Suppressor macrophage (primary cell): ENCODE measurements around the gene IQCF5.
"Not testable (repeated sequence)": the region's sequence is repeated elsewhere in the genome, so short reads cannot be mapped to it uniquely, and the experiment has no call there.

Source experiments
- DNase-seq, 4 experiments: peaks; one replicate each; pipeline ENCODE4 v3.0.0-alpha.2; 2020 to 2022

IQCF5 gene

DNA sequence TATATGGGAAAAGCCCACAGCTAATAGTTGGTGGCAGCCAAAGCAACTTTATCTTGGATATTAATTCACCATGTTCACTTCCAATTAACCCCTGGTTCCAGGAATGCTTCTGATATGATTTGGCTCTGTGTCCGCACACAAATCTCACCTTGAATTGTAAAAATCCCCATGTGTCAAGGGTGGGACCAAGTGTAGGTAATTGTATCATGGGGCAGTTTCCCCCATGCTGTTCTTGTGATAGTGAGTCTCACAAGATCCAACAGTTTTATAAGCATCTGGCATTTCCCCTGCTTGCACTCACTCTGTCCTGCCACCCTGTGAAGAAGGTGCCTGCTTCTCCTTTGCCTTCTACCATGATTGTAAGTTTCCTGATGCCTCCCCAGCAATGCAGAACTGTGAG, 6.5 kb downstream of the IQCF5 start:
- DNase-seq, result not testable (repeated sequence)

DNA sequence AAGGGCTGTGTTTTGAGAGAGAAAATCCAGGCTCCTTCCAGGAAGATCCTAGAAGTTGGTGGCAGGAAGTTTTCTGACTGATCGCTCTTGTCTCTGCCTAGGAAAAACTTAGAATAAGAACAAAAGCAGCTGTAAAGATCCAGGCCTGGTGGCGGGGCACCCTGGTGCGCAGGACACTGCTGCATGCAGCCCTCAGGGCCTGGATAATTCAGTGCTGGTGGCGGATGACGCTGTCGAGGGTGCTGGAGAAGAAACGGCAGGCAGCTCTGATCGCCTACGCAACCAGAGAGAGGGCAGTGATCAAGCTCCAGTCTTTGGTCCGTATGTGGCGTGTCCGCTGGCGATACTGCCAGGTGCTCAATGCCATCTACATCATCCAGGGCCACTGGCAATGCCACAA, 12.5 kb downstream of the IQCF5 start:
- no peak for DNase-seq

DNA sequence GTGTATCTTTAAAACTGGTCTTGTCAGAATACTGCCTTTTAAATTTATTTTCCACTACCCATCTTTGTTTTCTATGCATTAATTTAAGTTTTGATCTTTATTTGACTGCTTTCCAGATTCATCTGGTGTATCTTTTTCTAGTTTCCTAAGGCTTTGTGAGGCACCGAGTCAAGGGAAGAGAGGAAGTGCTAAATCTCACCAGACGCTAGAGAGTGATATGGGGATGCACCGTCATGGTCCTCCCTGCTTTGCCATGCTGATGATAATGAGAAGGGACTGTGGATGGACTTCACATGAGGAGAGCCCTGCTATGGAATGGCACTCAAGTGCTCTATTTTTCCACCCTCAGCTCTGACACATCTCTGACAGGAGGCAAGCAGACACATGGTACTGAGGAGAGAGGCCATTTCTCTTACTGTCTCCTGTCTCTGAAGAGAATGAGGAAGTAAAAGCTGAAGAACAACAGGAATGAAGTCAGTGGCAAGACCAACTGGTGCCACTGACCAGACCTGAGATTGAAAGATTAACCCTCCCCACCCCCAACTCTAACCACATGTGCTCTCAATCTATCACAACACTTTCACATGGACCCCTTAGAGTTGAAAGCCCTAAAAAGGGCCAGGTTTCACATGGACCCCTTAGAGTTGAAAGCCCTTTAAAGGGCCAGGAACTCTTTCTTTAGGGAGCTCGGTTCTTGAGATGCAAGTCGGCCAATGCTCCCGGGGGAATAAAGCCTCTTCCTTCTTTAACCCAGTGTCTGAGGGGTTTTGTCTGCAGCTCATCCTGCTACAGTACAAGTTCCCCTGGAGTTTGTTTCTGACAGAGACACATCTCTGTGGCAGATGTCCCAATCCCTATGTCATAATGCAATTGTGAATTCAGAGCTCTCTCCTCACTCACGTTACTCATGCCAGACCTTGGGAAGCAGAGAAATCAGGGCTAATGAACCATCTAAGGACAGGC, 14.4 kb downstream of the IQCF5 start, which contains the start of gene IQCF2:
TSS of gene IQCF2 (plus strand) at position 913 of the 963 bp plus-strand sequence. CDS start 52 bp downstream, outside the sequence.
- DNase-seq, result peak in 2 of 4 experiments; percentile 7 to 10

DNA sequence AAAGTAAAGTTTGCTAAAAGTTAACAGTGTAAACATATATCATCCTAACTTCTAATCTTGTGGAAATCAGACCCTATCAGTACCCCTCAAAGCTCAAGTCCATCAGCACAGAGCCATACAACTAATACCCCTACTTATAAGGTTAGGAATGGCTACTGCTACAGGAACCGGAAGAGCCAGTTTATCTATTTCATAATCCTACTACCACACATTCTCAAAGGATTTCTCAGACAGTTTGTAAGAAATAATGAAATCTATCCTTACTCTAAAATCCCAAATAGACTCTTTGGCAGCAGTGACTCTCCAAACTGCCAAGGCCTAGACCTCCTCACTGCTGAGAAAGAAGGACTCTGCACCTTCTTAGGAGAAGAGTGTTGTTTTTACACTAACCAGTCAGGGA, 20.0 kb downstream of the IQCF5 start:
- DNase-seq, result not testable (repeated sequence)

DNA sequence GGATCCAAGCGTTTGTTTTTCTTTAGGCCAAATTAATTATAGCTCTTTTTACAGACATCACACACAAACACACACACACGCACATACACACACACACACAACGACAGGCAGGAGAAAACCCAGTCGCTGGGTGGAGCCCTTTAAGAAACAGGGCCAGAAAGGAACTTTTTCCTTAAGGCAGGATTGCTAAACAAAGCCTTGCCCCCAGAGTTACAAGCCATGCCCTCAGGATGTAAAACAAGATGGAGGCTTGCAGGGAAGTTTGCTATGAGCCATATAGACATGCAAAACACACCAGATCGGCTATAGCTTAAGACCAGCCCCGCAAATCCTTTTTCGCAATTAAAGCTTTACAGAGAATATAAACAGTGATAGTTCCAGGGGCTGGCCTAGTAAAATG, 30.3 kb downstream of the IQCF5 start:
- no peak for DNase-seq

DNA sequence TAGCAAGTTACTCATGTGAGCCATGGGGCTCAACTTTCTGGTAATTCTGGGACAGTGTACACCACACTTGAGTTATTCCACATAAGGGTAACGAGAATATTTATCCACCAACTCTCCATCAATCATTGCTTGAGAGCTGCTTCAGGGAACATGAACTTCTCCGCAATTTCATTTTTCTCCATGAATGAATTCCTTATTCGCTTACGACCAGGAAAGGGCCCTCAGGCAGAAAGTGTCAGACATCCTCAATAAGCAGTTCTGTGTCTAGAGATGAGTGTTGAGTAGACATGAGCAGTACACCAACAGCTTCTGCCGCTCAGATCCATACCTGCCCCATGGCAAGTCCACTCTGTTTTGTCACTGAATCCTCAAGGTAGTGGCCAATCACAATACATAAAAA, 38.8 kb downstream of the IQCF5 start:
- DNase-seq, result no peak

DNA sequence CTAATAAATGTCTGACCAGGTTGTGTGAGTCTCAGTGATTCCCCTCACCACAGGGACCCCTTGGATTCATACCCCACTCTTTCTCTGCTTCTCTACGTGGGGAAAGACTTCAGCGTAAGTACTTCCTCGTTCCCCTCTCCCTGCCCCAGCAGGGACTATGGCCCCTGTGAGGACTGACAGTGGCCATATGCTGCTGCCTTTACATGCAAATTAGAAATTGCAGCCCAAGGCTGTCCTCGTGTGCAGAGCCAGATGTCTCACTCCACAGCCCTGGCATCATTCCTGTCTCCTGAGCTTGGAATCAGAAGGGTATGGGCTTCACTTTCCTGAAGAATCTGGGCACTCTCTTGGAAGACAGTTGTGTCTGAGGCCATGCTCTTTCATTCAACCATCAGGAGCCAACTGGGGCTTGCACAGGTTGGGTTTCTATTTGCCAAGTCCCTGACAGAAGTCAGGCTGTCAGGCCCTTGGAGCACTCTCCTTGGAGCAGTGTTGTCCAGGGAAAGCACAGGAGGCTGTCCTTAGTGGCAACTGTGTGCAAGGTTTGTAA, 44.5 kb downstream of the IQCF5 start:
- DNase-seq, result no peak

DNA sequence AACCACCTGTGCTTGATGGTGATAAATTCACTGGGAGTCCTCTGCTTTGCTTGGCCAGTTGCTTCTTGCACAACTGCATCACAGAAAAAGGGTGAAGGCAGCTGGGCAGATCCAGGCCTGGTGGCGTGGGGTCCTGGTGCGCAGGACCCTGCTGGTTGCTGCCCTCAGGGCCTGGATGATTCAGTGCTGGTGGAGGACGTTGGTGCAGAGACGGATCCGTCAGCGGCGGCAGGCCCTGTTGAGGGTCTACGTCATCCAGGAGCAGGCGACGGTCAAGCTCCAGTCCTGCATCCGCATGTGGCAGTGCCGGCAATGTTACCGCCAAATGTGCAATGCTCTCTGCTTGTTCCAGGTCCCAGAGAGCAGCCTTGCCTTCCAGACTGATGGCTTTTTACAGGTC, 45.1 kb downstream of the IQCF5 start:
- no peak for DNase-seq

DNA sequence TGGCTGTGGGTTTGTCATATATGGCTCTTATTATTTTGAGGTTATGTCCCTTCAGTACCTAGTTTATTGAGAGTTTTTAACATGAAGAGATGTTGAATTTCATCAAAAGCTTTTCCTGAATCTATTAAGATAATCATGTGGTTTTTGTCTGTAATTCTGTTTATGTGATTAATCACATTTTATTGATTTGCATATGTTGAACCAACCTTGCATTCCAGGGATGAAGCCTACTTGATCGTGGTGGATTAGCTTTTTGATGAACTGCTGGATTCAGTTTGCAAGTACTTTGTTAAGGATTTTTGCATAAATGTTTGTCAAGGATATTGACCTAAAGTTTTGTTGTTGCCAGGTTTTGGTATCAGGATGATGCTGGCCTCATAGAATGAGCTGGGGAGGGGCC, 47.1 kb downstream of the IQCF5 start:
- DNase-seq, result no peak
